Heart right ventricle (tissue), 16 donors: ENCODE results near the gene RIBC2. TPM values are rescaled to one million over a fixed set of nuclear protein-coding genes. Genes with fewer than 3 reads are reported as not detected.

Source experiments
- ATAC-seq, 8 donors: fragments of 200-7000 bp; cut with Tn5 transposase; one replicate each; pipeline ENCODE4 v1.9.1; 2020; ENCODE audit warnings: mild to moderate bottlenecking in 8 of 8, moderate library complexity in 8 of 8, moderate number of reproducible peaks in 1 of 8
- DNase-seq, 2 donors: peaks; one replicate each; pipeline ENCODE4 v3.0.0-alpha.2; 2020
- H3K27ac ChIP-seq, 10 donors: fragments of 200-600 bp; sonication (generic) in 2 of 10; one replicate each; pipeline versions ENCODE4 v1.5.0 to v1.8.0; 2020 to 2022; ENCODE audit warnings: mild to moderate bottlenecking in 3 of 10
- H3K27me3 ChIP-seq, 7 donors: fragments of 200-600 bp; one replicate each; pipeline ENCODE4 v1.8.0; 2021 to 2022; ENCODE audit warnings: mild to moderate bottlenecking in 2 of 7
- H3K36me3 ChIP-seq, 9 donors: fragments of 200-600 bp; sonication (generic) in 1 of 9; one replicate each; pipeline versions ENCODE4 v1.5.0 to v1.8.0; 2020 to 2022; ENCODE audit warnings: mild to moderate bottlenecking in 2 of 9
- H3K4me1 ChIP-seq, 9 donors: fragments of 200-600 bp; sonication (generic) in 1 of 9; one replicate each; pipeline versions ENCODE4 v1.5.0 to v1.8.0; 2020 to 2022; ENCODE audit warnings: mild to moderate bottlenecking in 4 of 9
- H3K4me3 ChIP-seq, 10 donors: fragments of 200-600 bp; sonication (generic) in 2 of 10; one replicate each; pipeline versions ENCODE4 v1.5.0 to v1.8.0; 2020 to 2022; ENCODE audit warnings: mild to moderate bottlenecking in 7 of 10, moderate library complexity in 2 of 10
- H3K9me3 ChIP-seq, 11 donors: fragments of 200-600 bp in 10 of 11; sonication (generic) in 2 of 11; one replicate each; pipeline versions ENCODE4 v1.5.0 to v1.8.0; 2013 to 2022; ENCODE audit warnings: mild to moderate bottlenecking in 2 of 11, control low read depth in 1 of 11, moderate library complexity in 1 of 11
- WGBS, 2 donors: extraction: QIAGEN DNeasy Blood & Tissue Kit; methylation state at CpG; one replicate each; pipeline ENCODE4 v1.1.7; 2013; ENCODE audit warnings: inconsistent platforms in 1 of 2; 5-methylcytosine and 5-hydroxymethylcytosine counted together
- intact Hi-C, 10 donors: fragments of 100-400 bp; cut with DNase I; formaldehyde crosslinking; loops; one replicate each; pipeline versions ENCODE4 v1.11.1 to v1.14.2; 2022
- polyA plus RNA-seq, 2 donors: library from polyadenylated mRNA; stranded (reverse); fragments of 200-250 nt; gene quantifications; one replicate each; pipeline ENCODE4 v1.2.3, GENCODE V29; 2013
- total RNA-seq, 10 donors: library from RNA; stranded (reverse); fragmentation: NEBNext Ultra II Directional in 3 of 10; extraction: Animal tissue kit (Norgen Biotek cat#: 25700) in 3 of 10; gene quantifications; one replicate each; pipeline versions ENCODE4 v1.2.1 to v1.2.4, GENCODE V29; 2021 to 2023
- TF ChIP-seq, protein P1 (sequence below), 9 donors: fragments of 200-600 bp; sonication (generic) in 2 of 9; IDR thresholded peaks; one replicate each; pipeline versions ENCODE4 v1.5.0 to v1.8.0; 2021 to 2022; ENCODE audit warnings: antibody characterized with exemption in 9 of 9, mild to moderate bottlenecking in 5 of 9, moderate library complexity in 1 of 9
- donor health status: Arrhythmogenic right ventricular cardiomyopathy.
- donor health status: ischemic (EF 13 %, LVEDD 7.1; RV severe dilation, severe dysfunction).
- donor health status: healthy with polysubstance abuse.
- donor health status: DM: no; HTN: yes; CAD: no.
- donor health status: DM: no; HTN: no; CAD: no.
- donor health status: ischemic (EF 25% LVEDD 6.9; RV normal size, moderate dysfunction).
- donor health status: ischemic (EF 25% LVEDD 5.7; RV mildly dilated, moderate dysfunction).
- donor health status: healthy.
- donor health status: DM: yes; HTN: yes; CAD: no.
- donor health status: Ischemic cardiomyopathy.
- donor health status: ischemic (EF 35%, LVEDD 5.7; RV mildly dilated, moderate dysfunction).
- donor health status: nonischemic (EF 11% LVEDD 7.7; RV severe dilation, severe dysfunction).
- donor health status: DM: yes; HTN: yes; CAD: no.
- donor health status: PGD.
- donor health status: ischemic (EF 29% LVEDD 5.4; RV normal size, mild dysfunction).
- donor health status: nonischemic (EF 23%, LVEDD 6.1; RV moderate dilation, normal function).

The RIBC2 gene
- total and polyA plus RNA-seq, 12 donors: 0.06 to 1.2 (median 0.20) TPM; not detected in 9

- ATAC-seq: no peak
- Histone ChIP-seq H3K27me3 (peaks cover 0 to 13% (median 0%) of the 10 kb centered on the region in 7 donors), H3K9me3 (peaks cover 0 to 6% (median 0%) of the 10 kb centered on the region in 11 donors), H3K36me3 (no peaks in the 10 kb centered on the region), H3K27ac (no peak overlapping the region), H3K4me3 (no peak overlapping the region), H3K4me1 (peaks cover 0 to 28% (median 5%) of the 10 kb centered on the region in 9 donors)
- intact Hi-C loops: no loop called here
- no peak for DNase-seq
- TF ChIP-seq, protein P1, sequence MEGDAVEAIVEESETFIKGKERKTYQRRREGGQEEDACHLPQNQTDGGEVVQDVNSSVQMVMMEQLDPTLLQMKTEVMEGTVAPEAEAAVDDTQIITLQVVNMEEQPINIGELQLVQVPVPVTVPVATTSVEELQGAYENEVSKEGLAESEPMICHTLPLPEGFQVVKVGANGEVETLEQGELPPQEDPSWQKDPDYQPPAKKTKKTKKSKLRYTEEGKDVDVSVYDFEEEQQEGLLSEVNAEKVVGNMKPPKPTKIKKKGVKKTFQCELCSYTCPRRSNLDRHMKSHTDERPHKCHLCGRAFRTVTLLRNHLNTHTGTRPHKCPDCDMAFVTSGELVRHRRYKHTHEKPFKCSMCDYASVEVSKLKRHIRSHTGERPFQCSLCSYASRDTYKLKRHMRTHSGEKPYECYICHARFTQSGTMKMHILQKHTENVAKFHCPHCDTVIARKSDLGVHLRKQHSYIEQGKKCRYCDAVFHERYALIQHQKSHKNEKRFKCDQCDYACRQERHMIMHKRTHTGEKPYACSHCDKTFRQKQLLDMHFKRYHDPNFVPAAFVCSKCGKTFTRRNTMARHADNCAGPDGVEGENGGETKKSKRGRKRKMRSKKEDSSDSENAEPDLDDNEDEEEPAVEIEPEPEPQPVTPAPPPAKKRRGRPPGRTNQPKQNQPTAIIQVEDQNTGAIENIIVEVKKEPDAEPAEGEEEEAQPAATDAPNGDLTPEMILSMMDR (IDR thresholded peaks at IDR 0.05): no peak
- WGBS, 2 donors: 95 to 99% methylated on average over 3 of the region's 3 CpGs
Observed at GRCh38 chr22:45472426-45472825, 58.9 kb downstream of the RIBC2 start.

- WGBS, 2 donors: 71 to 80% methylated on average over 6 of the region's 6 CpGs
- Histone ChIP-seq H3K4me3 (no peak overlapping the region), H3K4me1 (peaks cover 0 to 38% (median 5%) of the 10 kb centered on the region in 9 donors), H3K9me3 (no peaks in the 10 kb centered on the region), H3K27me3 (peaks cover 0 to 17% (median 2%) of the 10 kb centered on the region in 7 donors), H3K27ac (peak overlapping the region in 4 of 10 donors; percentile 9 to 34 (median 32)), H3K36me3 (no peaks in the 10 kb centered on the region)
- TF ChIP-seq, protein P1 (IDR thresholded peaks at IDR 0.05): no peak
- intact Hi-C loops: no loop called here
- no peak for DNase-seq
- peak in 7 of 8 donors; percentile 35 to 67 (median 48) for ATAC-seq
Observed at GRCh38 chr22:45473626-45474237, 60.2 kb downstream of the RIBC2 start.

GRCh38 chr22:45475063-45475747 lies 61.7 kb downstream of the RIBC2 start:
- intact Hi-C loops: no loop called here
- peak overlapping the region in 2 of 10 donors; percentile 5 to 34 for H3K27ac ChIP-seq
- peaks cover 0 to 23% (median 2%) of the 10 kb centered on the region in 9 donors for H3K4me1 ChIP-seq
- no peaks in the 10 kb centered on the region for H3K36me3 ChIP-seq
- H3K27me3 ChIP-seq: peaks cover 0 to 17% (median 3%) of the 10 kb centered on the region in 7 donors
- peak in 1 of 8 donors; percentile 25 for ATAC-seq
- H3K4me3 ChIP-seq: no peak overlapping the region
- TF ChIP-seq, protein P1 (IDR thresholded peaks at IDR 0.05): no peak
- no peak for DNase-seq
- 65 to 70% methylated on average over 8 of the region's 8 CpGs for WGBS, 2 donors
- no peaks in the 10 kb centered on the region for H3K9me3 ChIP-seq

GRCh38 chr22:45475851-45476514 lies 62.5 kb downstream of the RIBC2 start:
- Histone ChIP-seq H3K27me3 (peaks cover 0 to 17% (median 3%) of the 10 kb centered on the region in 7 donors), H3K4me1 (peaks cover 0 to 23% (median 2%) of the 10 kb centered on the region in 9 donors), H3K27ac (peak overlapping the region in 2 of 10 donors; percentile 4 to 5), H3K4me3 (no peak overlapping the region), H3K36me3 (no peaks in the 10 kb centered on the region), H3K9me3 (peaks cover 0 to 5% (median 0%) of the 10 kb centered on the region in 11 donors)
- TF ChIP-seq, protein P1 (IDR thresholded peaks at IDR 0.05): no peak
- DNase-seq (peak in 1 of 2 donors; percentile 41), ATAC-seq (peak in 3 of 8 donors; percentile 34 to 66 (median 44))
- intact Hi-C loops: no loop called here
- WGBS, 2 donors: 72 to 82% methylated on average over 15 of the region's 15 CpGs
